Inferior parietal cortex (tissue), 1 donor: ENCODE data around the gene ZDHHC14.
A peak's percentile ranks its signal among the peaks of the same experiment; 100 is the strongest.
"Not testable (repeated sequence)": the region's sequence is repeated elsewhere in the genome, so short reads cannot be mapped to it uniquely, and the experiment has no call there.

Experiments
- DNase-seq: peaks from one replicate; pipeline ENCODE4 v3.0.0-alpha.2; 2016; ENCODE audit errors: extremely low spot score

Gene ZDHHC14

GRCh38 chr6:157380458-157380778 lies 572 bp upstream of the ZDHHC14 start:
- DNase-seq: no peak

DNA sequence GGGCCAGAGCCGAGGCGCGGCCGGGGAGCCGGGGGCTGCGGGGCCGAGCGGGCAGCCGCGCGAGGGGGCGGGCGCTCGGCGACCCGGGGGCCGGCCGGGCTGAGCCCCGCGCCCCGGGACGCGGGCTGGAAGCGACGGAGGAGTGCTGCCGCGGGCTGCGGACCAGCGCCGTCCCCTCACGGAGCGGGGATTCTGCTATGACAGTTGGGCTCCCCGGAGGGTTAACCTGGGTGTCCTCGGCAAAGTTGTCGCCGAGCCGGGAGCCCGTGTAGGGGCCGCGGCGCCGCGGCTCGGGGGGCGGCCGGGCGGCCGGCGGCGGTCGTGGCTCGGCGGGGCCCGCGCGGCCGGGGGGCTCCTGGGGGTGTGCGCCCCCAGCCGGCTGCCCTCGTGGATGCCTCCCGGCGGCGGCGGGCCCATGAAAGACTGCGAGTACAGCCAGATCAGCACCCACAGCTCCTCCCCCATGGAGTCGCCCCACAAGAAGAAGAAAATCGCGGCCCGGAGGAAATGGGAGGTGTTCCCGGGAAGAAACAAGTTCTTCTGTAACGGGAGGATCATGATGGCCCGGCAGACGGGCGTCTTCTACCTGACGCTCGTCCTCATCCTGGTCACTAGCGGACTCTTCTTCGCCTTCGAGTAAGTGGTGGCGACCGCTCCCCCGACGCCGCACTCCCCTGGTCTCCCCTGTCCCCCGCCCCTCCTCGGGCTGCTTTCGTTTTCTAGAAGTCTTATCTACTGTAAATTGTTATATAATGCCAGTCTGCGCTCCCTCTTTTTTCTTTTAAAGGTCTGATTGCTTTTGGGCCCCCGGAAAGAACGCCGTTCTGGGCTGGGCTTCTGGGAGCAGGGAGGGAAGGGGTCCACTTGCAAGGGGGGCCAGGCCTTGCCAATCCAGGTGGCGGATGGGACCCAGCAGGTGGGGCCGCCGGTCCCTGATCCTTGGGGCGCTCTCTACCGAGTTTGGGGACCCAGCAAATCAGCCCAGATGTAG lies 936 bp downstream of the ZDHHC14 start:
- DNase-seq: peak; percentile 61

- peak; percentile 39 for DNase-seq
Measured at GRCh38 chr6:157382821-157383220, 1.8 kb downstream of the ZDHHC14 start.

DNA sequence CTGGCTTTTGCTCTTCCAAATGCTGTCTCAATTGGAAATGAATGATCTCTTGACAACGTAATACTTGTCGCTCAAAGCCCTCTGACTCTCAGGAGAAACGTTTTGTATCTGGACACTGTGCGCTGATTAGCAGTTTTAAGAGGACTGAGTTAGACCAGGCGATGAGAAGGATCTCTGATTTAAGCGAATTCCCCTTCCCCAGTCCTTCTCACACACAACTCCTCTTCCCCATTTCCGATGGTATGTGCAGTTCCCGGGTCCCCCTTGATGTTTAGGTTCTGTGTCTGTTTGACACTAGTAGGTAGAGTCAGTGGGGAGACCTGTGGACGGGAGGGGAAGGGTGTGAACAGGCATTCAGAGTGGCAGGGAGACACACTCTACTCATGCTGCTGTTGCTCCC lies 2.5 kb downstream of the ZDHHC14 start:
- DNase-seq: peak; percentile 39

GRCh38 chr6:157384962-157385361 lies 4.0 kb downstream of the ZDHHC14 start:
- DNase-seq: not testable (repeated sequence)

DNA sequence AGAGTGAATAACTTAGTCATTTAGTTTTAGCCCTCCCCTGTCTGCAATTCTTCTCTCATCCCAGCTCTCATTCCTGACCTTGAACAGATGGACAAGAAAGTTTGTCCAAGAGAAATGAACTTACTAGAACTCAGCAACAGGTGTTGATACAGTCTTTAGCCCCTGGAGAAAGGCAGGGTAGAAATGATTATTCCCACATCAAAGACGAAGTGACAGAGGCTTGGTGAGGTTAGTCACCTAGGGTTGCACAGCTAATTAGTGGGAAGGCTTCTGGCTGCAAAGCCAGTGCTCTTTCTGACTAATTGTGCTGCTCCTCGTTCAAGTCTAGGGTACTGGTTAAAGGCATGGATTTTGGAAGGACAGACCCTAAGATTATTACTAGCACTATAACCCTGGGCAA lies 4.5 kb downstream of the ZDHHC14 start:
- DNase-seq: no peak

DNA sequence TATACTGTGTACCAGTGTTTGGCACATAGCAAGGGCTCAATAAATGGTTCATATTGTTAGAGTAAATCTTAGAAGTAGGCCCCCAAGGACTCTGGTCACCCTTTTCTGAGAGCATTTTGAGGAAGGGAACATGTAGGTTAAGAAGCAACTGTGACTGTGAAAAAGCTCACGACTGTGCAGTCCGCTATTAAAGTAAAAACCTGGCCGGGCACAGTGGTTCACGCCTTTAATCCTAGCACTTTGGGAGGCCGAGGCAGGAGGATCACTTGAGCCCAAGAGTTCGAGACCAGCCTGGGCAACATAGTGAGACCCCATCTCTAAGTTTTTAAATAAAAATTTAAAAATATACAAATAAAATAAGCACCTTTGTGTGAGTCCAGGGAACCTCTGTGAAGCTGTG lies 5.0 kb downstream of the ZDHHC14 start:
- DNase-seq: no peak

GRCh38 chr6:157386454-157386853 lies 5.5 kb downstream of the ZDHHC14 start:
- DNase-seq: no peak

DNA sequence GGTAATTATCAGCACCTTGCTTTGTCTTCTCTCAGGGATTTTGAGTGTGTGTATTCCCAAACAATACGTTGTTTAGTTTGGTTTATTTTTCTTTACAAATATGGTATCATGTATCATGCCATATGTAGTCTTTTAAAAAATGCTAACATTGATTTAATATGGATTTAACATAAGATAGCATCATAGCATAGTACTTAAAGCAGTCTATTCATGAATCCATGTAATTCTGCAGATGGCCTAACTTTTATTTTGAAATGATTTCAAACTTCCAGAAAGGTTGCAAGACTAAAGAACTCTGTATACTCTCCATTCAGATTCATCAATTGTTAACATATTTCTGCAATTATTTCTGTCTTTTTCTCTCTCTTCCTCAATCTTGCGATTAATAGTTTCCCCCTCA lies 7.9 kb downstream of the ZDHHC14 start:
- no peak for DNase-seq

DNA sequence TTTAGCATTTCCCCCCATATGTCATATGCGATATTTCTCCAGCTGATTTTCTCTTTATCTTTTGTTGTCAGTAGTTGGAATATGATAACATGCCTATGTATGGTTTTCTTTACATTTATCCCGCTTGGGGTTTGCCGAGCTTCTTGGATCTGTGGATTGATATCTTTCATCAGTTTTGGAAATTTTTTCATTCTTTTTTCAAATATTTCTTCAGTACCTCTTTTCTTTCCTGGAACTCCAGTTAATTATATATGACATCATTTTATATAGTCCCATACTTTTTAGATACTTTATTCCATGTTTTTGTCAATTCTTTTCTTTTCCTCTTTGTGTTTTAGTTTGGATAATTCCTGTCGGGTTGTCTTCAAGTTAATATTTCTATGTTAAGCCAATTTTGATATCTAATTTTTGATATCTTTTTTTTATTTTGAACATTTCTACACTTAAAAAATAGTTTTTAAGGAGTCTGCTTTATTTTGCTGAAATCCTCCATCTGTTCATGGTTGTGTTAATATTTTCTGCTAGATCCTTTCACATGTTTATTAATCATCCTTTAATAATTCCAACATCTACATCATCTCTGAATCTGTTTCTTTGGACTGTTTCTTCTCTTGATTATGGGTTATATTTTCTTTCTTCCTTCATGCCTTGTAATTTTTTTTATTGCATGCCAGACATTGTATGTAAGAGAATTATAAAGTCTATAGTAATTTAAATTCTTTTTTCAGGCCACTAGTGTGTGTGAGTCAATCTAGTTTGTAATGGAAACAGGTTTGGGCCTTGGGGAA lies 9.5 kb downstream of the ZDHHC14 start:
- DNase-seq: no peak

- no peak for DNase-seq
Measured at GRCh38 chr6:157392927-157393668, 12.1 kb downstream of the ZDHHC14 start.

DNA sequence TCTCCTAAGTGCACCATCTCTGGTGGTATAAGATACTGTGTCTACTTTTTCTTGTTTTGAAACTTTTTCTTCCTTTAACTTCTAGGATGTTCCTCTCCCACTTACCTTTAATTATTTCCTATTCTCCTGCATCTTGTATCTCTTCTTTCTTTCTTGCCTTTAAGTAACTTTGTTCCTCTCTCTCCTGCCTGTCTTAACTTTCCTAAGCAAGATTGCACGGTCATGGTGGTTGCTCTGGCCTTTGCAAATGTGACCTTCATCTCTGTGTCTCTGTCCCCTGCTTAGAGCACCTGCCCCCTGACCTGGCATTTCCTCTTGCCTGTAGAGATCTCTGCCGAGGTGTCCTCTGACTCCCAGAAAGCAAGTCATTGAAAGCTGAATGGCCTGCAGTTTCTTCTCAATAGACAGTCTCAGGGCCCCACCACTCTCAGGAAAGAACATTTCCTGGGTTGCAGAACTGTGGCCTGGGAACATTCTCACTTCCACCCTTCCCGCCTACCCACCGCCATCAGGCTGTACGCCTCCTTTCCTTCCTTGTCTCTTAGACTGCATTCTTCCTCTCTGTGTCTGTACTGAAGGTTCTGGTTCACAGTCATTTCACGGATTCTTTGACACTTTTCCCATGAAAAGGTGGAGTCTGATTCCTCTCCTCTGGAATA lies 12.8 kb downstream of the ZDHHC14 start:
- DNase-seq: no peak

DNA sequence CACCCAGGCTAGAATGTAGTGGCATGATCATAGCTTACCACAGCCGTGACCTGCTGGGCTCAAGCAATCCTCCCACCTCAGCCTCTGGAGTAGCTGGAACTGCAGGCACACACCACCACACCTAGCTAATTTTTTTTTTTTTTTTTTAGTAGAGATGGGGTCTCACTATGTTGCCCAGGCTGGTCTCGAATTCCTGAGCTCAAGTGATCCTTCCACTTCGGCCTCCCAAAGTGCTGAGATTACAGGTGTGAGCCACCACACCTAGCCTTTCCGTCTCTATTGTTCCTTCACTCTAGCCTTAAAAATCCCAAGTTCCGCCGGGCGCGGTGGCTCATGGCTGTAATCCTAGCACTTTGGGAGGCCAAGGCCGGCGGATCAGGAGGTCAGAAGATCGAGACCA lies 14.2 kb downstream of the ZDHHC14 start:
- not testable (repeated sequence) for DNase-seq

GRCh38 chr6:157396026-157396425 lies 15.0 kb downstream of the ZDHHC14 start:
- DNase-seq: no peak

DNA sequence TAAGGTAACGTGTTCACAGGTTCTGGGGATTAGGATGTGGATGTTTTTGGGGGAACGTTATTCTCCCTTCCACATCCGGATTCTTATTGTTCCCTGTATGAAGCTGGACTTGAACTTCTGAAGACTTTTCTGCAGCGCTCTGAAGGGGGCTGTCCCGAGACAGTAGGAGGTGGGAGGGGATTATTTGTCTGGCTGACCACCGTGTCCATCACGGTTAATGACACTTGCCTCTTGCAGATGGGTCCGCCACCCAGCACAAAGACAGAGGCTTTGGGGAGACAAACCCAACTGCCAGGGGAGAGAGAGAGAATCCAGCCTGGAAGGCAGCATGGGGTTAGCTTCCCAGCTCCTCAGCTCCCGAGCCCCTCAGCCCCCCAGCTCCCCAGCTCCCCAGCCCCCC lies 16.7 kb downstream of the ZDHHC14 start:
- no peak for DNase-seq

DNA sequence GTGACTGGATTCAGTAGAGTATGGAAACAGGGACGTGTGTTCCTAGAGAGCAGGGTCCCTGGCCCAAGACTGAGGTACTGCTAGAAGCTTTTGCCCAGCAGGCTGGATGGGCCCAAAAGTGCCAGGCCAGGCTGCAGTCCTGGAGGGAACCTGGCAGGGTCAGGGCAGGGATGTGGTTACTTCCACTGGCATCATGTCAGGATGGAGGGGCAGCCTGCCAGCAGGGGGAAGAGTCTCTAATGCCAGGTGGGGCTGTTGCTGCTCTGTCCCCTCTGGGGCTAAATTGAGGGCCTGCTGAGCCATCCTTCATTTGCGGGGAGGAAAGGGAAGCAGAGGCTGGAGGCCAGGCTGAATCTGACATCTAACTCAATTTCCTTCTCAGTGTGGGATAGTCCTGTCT lies 17.2 kb downstream of the ZDHHC14 start:
- no peak for DNase-seq

DNA sequence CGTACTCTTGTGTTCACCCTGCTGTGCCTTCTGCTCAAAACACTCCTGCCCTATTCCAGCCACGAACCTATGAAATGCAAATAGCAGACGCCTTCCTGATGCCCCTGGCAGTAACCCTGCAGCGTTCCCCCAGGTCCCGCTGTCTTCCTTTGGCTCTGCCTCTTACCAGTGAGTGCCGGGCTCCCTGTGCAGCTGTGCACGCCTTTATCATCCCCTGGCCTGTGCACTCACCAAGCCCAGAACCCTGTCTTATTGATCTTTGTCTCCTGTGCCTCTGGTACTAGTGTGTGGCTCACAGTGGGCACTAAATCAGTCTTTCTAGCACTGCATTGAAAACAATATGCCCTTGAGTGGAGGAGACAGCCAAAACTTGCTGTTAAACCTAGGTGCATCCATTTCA lies 19.7 kb downstream of the ZDHHC14 start:
- no peak for DNase-seq

DNA sequence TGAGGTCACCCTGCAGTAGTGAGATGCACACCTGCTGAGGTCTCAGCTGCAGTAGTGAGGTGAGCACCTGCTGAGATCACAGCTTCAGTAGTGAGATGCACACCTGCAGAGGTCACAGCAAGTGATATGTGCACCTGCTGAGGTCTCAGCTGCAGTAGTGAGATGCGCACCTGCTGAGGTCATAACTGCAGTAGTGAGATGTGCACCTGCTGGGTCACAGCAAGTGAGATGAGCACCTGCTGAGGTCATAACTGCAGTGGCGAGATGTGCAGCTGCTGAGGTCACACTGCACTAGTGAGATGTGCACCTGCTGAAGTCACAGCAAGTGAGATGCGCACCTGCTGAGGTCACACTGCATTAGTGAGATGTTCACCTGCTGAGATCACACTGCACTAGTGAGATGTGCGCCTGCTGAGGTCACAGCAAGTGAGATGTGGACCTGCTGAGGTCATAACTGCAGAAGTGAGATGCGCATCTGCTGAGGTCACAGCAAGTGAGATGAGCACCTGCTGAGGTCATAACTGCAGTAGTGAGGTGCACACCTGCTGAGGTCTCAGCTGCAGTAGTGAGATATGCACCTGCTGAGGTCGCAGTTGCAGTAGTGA lies 20.8 kb downstream of the ZDHHC14 start:
- DNase-seq: no peak

DNA sequence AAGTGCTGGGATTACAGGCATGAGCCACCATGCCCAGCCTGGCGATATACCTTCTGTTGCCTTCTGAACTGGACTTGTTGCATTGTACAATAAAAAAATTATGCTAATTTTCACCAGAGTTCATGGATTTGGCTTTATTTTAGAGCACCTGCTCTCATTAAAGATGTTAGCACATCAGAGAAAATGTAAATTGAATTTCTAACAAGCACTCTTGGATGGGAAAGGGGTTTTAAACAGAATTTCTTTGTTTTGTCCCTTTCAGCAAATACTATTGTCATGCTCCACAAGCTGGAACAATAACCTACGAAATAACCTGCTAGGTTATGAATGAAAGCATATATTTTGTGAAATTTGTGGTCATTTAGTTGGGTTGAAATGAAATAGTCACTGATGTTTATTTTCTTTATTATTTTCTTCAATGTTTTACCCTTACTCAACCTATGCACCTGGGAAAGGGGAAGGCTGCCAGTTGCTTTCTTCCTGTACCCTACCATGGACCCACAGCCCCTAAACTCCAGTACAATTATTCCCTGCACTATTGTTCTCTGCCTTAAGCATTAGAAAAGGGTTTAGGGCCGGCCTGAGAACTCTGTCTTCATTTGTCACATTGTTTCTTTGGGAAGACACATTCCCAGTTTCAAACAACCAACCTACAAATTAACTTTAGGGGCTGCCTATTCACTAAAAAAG lies 22.2 kb downstream of the ZDHHC14 start:
- no peak for DNase-seq

DNA sequence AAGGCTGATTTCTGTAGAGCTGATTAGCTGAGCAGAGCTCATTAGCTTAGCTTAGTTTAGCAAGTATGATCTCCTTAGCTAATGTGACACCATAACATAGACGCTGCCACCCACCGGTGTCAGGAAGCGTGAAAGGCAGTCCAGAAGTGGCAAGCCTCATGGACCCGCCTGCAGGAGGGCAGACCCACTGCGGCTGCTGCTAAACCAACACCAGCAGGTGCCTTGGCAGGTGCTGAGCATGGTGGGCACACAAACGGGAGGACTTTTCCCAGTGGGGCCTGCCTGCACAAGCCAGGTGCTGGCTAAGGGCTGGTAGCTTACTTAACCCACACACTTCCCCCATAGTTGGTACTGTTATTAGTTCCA lies 22.7 kb downstream of the ZDHHC14 start:
- DNase-seq: no peak

GRCh38 chr6:157405986-157406385 lies 25.0 kb downstream of the ZDHHC14 start:
- DNase-seq: no peak
